ENCODE data around the gene ANO3.

ANO3 gene

GRCh38 chr11:26558190-26558589, 226.3 kb downstream of the ANO3 start:
- Histone ChIP-seq H2AFZ (no peak overlapping the region), H3K27me3 (ENCODE audit: control insufficient read depth, insufficient read depth, low read length) (no peaks in the 10 kb centered on the region), H3K9ac (no peak overlapping the region), H3K27ac (no peak overlapping the region), H3K9me3 (ENCODE audit: control insufficient read depth, low read length) (no peaks in the 10 kb centered on the region), H3K4me1 (no peaks in the 10 kb centered on the region), H3K4me2 (ENCODE audit: low read length) (no peak overlapping the region), H3K79me2 (no peaks in the 10 kb centered on the region), H3K4me3 (ENCODE audit: low read depth, low read length) (no peak overlapping the region), H3K36me3 (ENCODE audit: control insufficient read depth, insufficient read depth, low read length) (no peaks in the 10 kb centered on the region)
- TF ChIP-seq, protein P1, sequence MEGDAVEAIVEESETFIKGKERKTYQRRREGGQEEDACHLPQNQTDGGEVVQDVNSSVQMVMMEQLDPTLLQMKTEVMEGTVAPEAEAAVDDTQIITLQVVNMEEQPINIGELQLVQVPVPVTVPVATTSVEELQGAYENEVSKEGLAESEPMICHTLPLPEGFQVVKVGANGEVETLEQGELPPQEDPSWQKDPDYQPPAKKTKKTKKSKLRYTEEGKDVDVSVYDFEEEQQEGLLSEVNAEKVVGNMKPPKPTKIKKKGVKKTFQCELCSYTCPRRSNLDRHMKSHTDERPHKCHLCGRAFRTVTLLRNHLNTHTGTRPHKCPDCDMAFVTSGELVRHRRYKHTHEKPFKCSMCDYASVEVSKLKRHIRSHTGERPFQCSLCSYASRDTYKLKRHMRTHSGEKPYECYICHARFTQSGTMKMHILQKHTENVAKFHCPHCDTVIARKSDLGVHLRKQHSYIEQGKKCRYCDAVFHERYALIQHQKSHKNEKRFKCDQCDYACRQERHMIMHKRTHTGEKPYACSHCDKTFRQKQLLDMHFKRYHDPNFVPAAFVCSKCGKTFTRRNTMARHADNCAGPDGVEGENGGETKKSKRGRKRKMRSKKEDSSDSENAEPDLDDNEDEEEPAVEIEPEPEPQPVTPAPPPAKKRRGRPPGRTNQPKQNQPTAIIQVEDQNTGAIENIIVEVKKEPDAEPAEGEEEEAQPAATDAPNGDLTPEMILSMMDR (IDR thresholded peaks at IDR 0.05): no peak

DNA sequence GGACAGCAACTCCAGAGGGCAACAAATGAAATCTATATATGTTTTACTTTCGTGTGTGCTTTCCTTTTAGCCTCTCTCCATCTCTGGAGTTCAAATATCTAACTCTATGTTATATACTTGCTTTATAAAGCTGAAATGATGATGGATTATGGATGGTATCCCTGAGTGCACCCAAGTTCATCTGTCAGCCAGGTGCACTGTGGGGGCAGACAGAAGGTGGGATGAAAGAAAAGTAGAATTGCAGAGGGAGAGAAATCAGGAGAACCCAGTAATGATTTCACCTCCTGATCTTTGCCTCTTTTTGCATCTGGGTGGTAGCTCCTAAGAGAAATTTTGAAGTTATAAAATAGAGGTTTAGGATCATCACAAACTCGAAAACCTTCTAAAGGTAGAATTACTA, 237.7 kb downstream of the ANO3 start:
- H3K79me2 ChIP-seq: no peaks in the 10 kb centered on the region
- H2AFZ ChIP-seq: no peak overlapping the region
- no peak overlapping the region for H3K4me2 ChIP-seq (ENCODE audit: low read length)
- H3K4me3 ChIP-seq (ENCODE audit: low read depth, low read length): no peak overlapping the region
- H3K36me3 ChIP-seq (ENCODE audit: control insufficient read depth, insufficient read depth, low read length): no peaks in the 10 kb centered on the region
- H3K27ac ChIP-seq: no peak overlapping the region
- no peak overlapping the region for H3K9ac ChIP-seq
- H3K9me3 ChIP-seq (ENCODE audit: control insufficient read depth, low read length): no peaks in the 10 kb centered on the region
- TF ChIP-seq, protein P1 (IDR thresholded peaks at IDR 0.05): no peak
- no peaks in the 10 kb centered on the region for H3K27me3 ChIP-seq (ENCODE audit: control insufficient read depth, insufficient read depth, low read length)
- no peaks in the 10 kb centered on the region for H3K4me1 ChIP-seq

DNA sequence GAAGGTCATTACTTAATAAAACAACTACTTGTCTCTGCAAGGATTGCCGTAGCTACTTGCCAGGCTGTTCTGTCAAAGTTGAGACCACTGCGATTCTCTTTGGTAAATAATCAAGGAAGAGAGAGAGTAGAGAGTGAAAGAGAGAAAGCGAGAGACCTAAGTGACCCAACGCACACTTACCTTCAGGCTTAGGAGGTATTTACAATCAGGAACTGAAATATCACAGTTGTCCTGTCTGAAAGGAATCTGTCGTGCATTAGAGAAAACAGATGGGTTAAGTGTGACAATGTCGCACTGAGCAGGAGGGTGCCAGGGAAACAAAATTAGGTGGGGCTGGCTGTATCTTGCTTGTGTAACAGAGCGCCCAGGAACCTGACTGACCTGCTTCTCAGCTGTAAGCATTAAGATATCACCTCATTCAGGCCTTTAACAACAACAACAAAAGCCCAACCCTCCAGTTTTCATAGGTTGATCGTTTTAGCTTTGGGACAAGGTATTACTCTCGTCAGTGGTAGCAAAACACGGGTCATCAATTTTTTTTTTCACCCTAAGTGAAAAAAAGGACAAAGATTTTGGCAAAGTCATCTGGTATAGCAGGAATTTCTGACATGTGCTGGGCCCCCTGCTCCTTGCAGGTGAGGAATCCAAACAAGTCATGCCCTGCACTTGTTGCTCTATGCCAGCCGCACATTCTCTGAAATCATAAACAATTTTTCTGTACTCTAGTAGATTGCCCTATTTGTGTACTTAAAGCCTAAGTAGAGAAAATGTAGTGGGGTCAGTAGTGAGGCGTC, 240.1 kb downstream of the ANO3 start, which contains the start of gene MUC15:
Gene MUC15, minus strand, starts transcription at position 403 of the 794 bp plus-strand sequence. CDS start 5,169 bp downstream, outside the sequence.
- TF ChIP-seq, protein P1 (IDR thresholded peaks at IDR 0.05): no peak
- no peak within 1 kb of the TSS for H3K9ac ChIP-seq
- H3K4me1 ChIP-seq: no peaks in the 10 kb centered on the region
- no peaks in the 10 kb centered on the region for H3K79me2 ChIP-seq
- H3K4me2 ChIP-seq (ENCODE audit: low read length): no peak within 1 kb of the TSS
- H2AFZ ChIP-seq: no peak within 1 kb of the TSS
- no peak within 1 kb of the TSS for H3K4me3 ChIP-seq (ENCODE audit: low read depth, low read length)
- no peak within 1 kb of the TSS for H3K27ac ChIP-seq
- no peaks in the 10 kb centered on the region for H3K27me3 ChIP-seq (ENCODE audit: control insufficient read depth, insufficient read depth, low read length)
- H3K36me3 ChIP-seq (ENCODE audit: control insufficient read depth, insufficient read depth, low read length): no peaks in the 10 kb centered on the region
- H3K9me3 ChIP-seq (ENCODE audit: control insufficient read depth, low read length): no peaks in the 10 kb centered on the region

- Histone ChIP-seq H3K4me2 (ENCODE audit: low read length) (no peak overlapping the region), H2AFZ (no peak overlapping the region), H3K36me3 (ENCODE audit: control insufficient read depth, insufficient read depth, low read length) (no peaks in the 10 kb centered on the region), H3K4me3 (ENCODE audit: low read depth, low read length) (no peak overlapping the region), H3K4me1 (no peaks in the 10 kb centered on the region), H3K79me2 (no peaks in the 10 kb centered on the region), H3K9me3 (ENCODE audit: control insufficient read depth, low read length) (no peaks in the 10 kb centered on the region), H3K27ac (no peak overlapping the region), H3K27me3 (ENCODE audit: control insufficient read depth, insufficient read depth, low read length) (no peaks in the 10 kb centered on the region), H3K9ac (no peak overlapping the region)
- TF ChIP-seq, protein P1 (IDR thresholded peaks at IDR 0.05): no peak
Measured at GRCh38 chr11:26572770-26573402, 241.0 kb downstream of the ANO3 start.
